Osteoblast (primary cell): ENCODE results near the gene DYNC1H1. TPM values are rescaled to one million over a fixed set of nuclear protein-coding genes. Genes with fewer than 3 reads are reported as not detected.

Source experiments
- DNase-seq: peaks from one replicate; pipeline ENCODE4 v3.0.0; 2011; ENCODE audit warnings: low spot score, mixed read lengths; ENCODE audit not compliant: insufficient read length; ENCODE audit errors: missing footprints
- H2AFZ ChIP-seq: 2 replicates; pipeline ENCODE4 v1.6.0; 2011; ENCODE audit warnings: mild to moderate bottlenecking, low read length
- H3K27ac ChIP-seq: 2 replicates; pipeline ENCODE4 v1.5.1; 2011; ENCODE audit warnings: mild to moderate bottlenecking, low read depth, low read length, moderate library complexity
- H3K27me3 ChIP-seq: 2 replicates; pipeline ENCODE4 v1.6.0; 2012; ENCODE audit warnings: mild to moderate bottlenecking, control low read depth, inconsistent platforms, low read length, moderate library complexity; ENCODE audit not compliant: insufficient read depth
- H3K36me3 ChIP-seq: 2 replicates; pipeline ENCODE4 v1.5.1; 2011; ENCODE audit warnings: mild to moderate bottlenecking, low read length, control low read depth, moderate library complexity; ENCODE audit not compliant: insufficient read depth
- H3K4me1 ChIP-seq: 2 replicates; pipeline ENCODE4 v1.5.1; 2011; ENCODE audit warnings: mild to moderate bottlenecking, low read length, control low read depth, moderate library complexity; ENCODE audit not compliant: insufficient read depth
- H3K4me2 ChIP-seq: 2 replicates; pipeline ENCODE4 v1.6.0; 2011; ENCODE audit warnings: mild to moderate bottlenecking, low read length; ENCODE audit not compliant: insufficient read depth
- H3K4me3 ChIP-seq: fragments of 200-600 bp; sonication (generic); 3 replicates; pipeline ENCODE4 v1.5.1; 2012; ENCODE audit warnings: mild to moderate bottlenecking, low read length, inconsistent platforms; ENCODE audit not compliant: insufficient read depth
- H3K79me2 ChIP-seq: 2 replicates; pipeline ENCODE4 v1.6.0; 2012; ENCODE audit warnings: mild to moderate bottlenecking, low read length, control low read depth, inconsistent platforms; ENCODE audit not compliant: insufficient read depth
- H3K9me3 ChIP-seq: 2 replicates; pipeline ENCODE4 v1.5.1; 2011; ENCODE audit warnings: low read depth, low read length, control low read depth
- H4K20me1 ChIP-seq: 2 replicates; pipeline ENCODE4 v1.6.0; 2012; ENCODE audit warnings: mild to moderate bottlenecking, low read length, control low read depth; ENCODE audit not compliant: insufficient read depth
- CTCF ChIP-seq: IDR thresholded peaks from 2 replicates; pipeline ENCODE4 v1.5.1; 2011; ENCODE audit warnings: mild to moderate bottlenecking, low read depth, low read length, moderate library complexity; ENCODE audit errors: extremely low read depth
- total RNA-seq: library from RNA; depleted of rRNA; stranded (reverse); fragments of >200 nt; gene quantifications from 2 replicates; pipeline ENCODE4 v1.2.3, GENCODE V29; 2012

Gene DYNC1H1
- total RNA-seq, 1 donor = 340 TPM

GRCh38 chr14:101965181-101965544 lies 790 bp downstream of the DYNC1H1 start:
- Histone ChIP-seq H3K4me3 (peak overlapping the region; percentile 97), H2AFZ (peak overlapping the region; percentile 66), H4K20me1 (peaks cover 18% of the 10 kb centered on the region), H3K4me2 (peak overlapping the region; percentile 82), H3K27ac (peak overlapping the region; percentile 92), H3K27me3 (no peaks in the 10 kb centered on the region), H3K36me3 (peaks cover 24% of the 10 kb centered on the region), H3K4me1 (peaks cover 33% of the 10 kb centered on the region), H3K9me3 (no peaks in the 10 kb centered on the region), H3K79me2 (peaks cover 60% of the 10 kb centered on the region)
- TF ChIP-seq CTCF = no peak
- peak; percentile 97 for DNase-seq

GRCh38 chr14:101965770-101966722 lies 1.7 kb downstream of the DYNC1H1 start:
- TF ChIP-seq CTCF = no peak
- peak; percentile 89 for DNase-seq
- Histone ChIP-seq H3K4me2 (peak overlapping the region; percentile 82), H3K36me3 (peaks cover 26% of the 10 kb centered on the region), H3K4me3 (peak overlapping the region; percentile 97), H4K20me1 (peaks cover 15% of the 10 kb centered on the region), H3K79me2 (peaks cover 68% of the 10 kb centered on the region), H2AFZ (no peak overlapping the region), H3K27ac (peak overlapping the region; percentile 92), H3K9me3 (no peaks in the 10 kb centered on the region), H3K4me1 (peaks cover 38% of the 10 kb centered on the region), H3K27me3 (no peaks in the 10 kb centered on the region)

- peaks cover 15% of the 10 kb centered on the region for H4K20me1 ChIP-seq
Observed at GRCh38 chr14:101966742-101967141, 2.4 kb downstream of the DYNC1H1 start.

More at GRCh38 chr14:101966742-101967141, 2.4 kb downstream of the DYNC1H1 start:
- Histone ChIP-seq H3K79me2 (peaks cover 75% of the 10 kb centered on the region), H3K4me1 (peaks cover 41% of the 10 kb centered on the region), H3K27ac (peak overlapping the region; percentile 92), H3K4me2 (peak overlapping the region; percentile 82), H3K4me3 (peak overlapping the region; percentile 97), H3K27me3 (no peaks in the 10 kb centered on the region), H2AFZ (no peak overlapping the region), H3K9me3 (no peaks in the 10 kb centered on the region), H3K36me3 (peaks cover 26% of the 10 kb centered on the region)
- TF ChIP-seq CTCF = no peak
- no peak for DNase-seq
